Measurements from ENCODE around the gene IFI27L2.

- TF ChIP-seq CTCF (IDR thresholded peaks at IDR 0.05) (no peak), POLR2A (IDR thresholded peaks at IDR 0.05) (no peak)
These were observed 10.0 kb upstream of the IFI27L2 start for GRCh38 chr14:94139421-94139820.

Data from adrenal gland (tissue), 5 donors.